Measurements from ENCODE around the gene DMD. TPM values are rescaled to one million over a fixed set of nuclear protein-coding genes. Genes with fewer than 3 reads are reported as not detected.
"Not testable (repeated sequence)": the region's sequence is repeated elsewhere in the genome, so short reads cannot be mapped to it uniquely, and the experiment has no call there.

Gene DMD
- total RNA-seq, 1 donor from 2014 or later = 22.9 TPM

GRCh38 chrX:32749070-32749469, 462.3 kb downstream of the DMD start:
- H3K4me3 Mint-ChIP-seq = no peak overlapping the region
- H3K36me3 Mint-ChIP-seq (ENCODE audit: low read depth) = no peaks in the 10 kb centered on the region
- ChIA-PET CTCF (no interaction called here), POLR2A (no interaction called here)
- intact Hi-C loops (cut with micrococcal nuclease) = no loop called here
- DNase-seq = no peak
- ATAC-seq (ENCODE audit: low read depth) = no peak
- no peaks in the 10 kb centered on the region for H3K4me1 Mint-ChIP-seq
- H3K9me3 Mint-ChIP-seq = no peaks in the 10 kb centered on the region
- TF ChIP-seq CTCF (IDR thresholded peaks at IDR 0.05) = no peak
- H3K27me3 Mint-ChIP-seq = no peaks in the 10 kb centered on the region
- no peak overlapping the region for H3K27ac Mint-ChIP-seq

GRCh38 chrX:32745323-32745722, 466.0 kb downstream of the DMD start:
- H3K27me3 Mint-ChIP-seq = no peaks in the 10 kb centered on the region
- POLR2A ChIA-PET = no interaction called here

GRCh38 chrX:32744921-32745320, 466.4 kb downstream of the DMD start:
- intact Hi-C loops (cut with micrococcal nuclease) = no loop called here
- no peak for ATAC-seq (ENCODE audit: low read depth)
- H3K27ac Mint-ChIP-seq = no peak overlapping the region
- H3K4me1 Mint-ChIP-seq = no peaks in the 10 kb centered on the region
- no peak for TF ChIP-seq CTCF (IDR thresholded peaks at IDR 0.05)
- POLR2A ChIA-PET = no interaction called here
- H3K9me3 Mint-ChIP-seq = no peaks in the 10 kb centered on the region
- H3K36me3 Mint-ChIP-seq (ENCODE audit: low read depth) = no peaks in the 10 kb centered on the region
- no peak overlapping the region for H3K4me3 Mint-ChIP-seq
- no peaks in the 10 kb centered on the region for H3K27me3 Mint-ChIP-seq
- CTCF ChIA-PET = no interaction called here
- DNase-seq = no peak

More at GRCh38 chrX:32745323-32745722, 466.0 kb downstream of the DMD start:
- Mint-ChIP-seq H3K4me1 (no peaks in the 10 kb centered on the region), H3K9me3 (no peaks in the 10 kb centered on the region), H3K4me3 (no peak overlapping the region), H3K27ac (no peak overlapping the region), H3K36me3 (ENCODE audit: low read depth) (no peaks in the 10 kb centered on the region)
- DNase-seq (no peak), ATAC-seq (ENCODE audit: low read depth) (no peak)
- intact Hi-C loops (cut with micrococcal nuclease) = no loop called here
- TF ChIP-seq CTCF (IDR thresholded peaks at IDR 0.05) = no peak
- CTCF ChIA-PET = no interaction called here

GRCh38 chrX:32741910-32742309, 469.4 kb downstream of the DMD start:
- Mint-ChIP-seq H3K9me3 (no peaks in the 10 kb centered on the region), H3K36me3 (ENCODE audit: low read depth) (no peaks in the 10 kb centered on the region), H3K4me1 (no peaks in the 10 kb centered on the region), H3K4me3 (no peak overlapping the region), H3K27ac (no peak overlapping the region), H3K27me3 (no peaks in the 10 kb centered on the region)
- TF ChIP-seq CTCF (IDR thresholded peaks at IDR 0.05) = no peak
- DNase-seq = no peak
- intact Hi-C loops (cut with micrococcal nuclease) = no loop called here
- POLR2A ChIA-PET = no interaction called here
- no peak for ATAC-seq (ENCODE audit: low read depth)
- CTCF ChIA-PET = no interaction called here

- no peak overlapping the region for H3K4me3 Mint-ChIP-seq
- DNase-seq (no peak), ATAC-seq (ENCODE audit: low read depth) (no peak)
- TF ChIP-seq CTCF (IDR thresholded peaks at IDR 0.05) = no peak
- no peak overlapping the region for H3K27ac Mint-ChIP-seq
- no peaks in the 10 kb centered on the region for H3K9me3 Mint-ChIP-seq
- CTCF ChIA-PET = no interaction called here
- POLR2A ChIA-PET = no interaction called here
- H3K36me3 Mint-ChIP-seq (ENCODE audit: low read depth) = no peaks in the 10 kb centered on the region
- intact Hi-C loops (cut with micrococcal nuclease) = no loop called here
- no peaks in the 10 kb centered on the region for H3K4me1 Mint-ChIP-seq
- H3K27me3 Mint-ChIP-seq = no peaks in the 10 kb centered on the region
Observed at GRCh38 chrX:32708542-32708941, 502.8 kb downstream of the DMD start.

GRCh38 chrX:32705385-32705784, 506.0 kb downstream of the DMD start:
- CTCF ChIA-PET; H3K27ac Mint-ChIP-seq; DNase-seq; ATAC-seq (ENCODE audit: low read depth); H3K9me3 Mint-ChIP-seq; intact Hi-C loops (cut with micrococcal nuclease); POLR2A ChIA-PET; H3K4me1 Mint-ChIP-seq; H3K4me3 Mint-ChIP-seq; H3K36me3 Mint-ChIP-seq (ENCODE audit: low read depth); H3K27me3 Mint-ChIP-seq: not testable (repeated sequence)
